Adipocyte (in vitro differentiated cells): ENCODE measurements around the gene PLXDC1.

Source experiments
- DNase-seq: peaks from one replicate; pipeline ENCODE4 v3.0.0-alpha.2; 2015; ENCODE audit warnings: low read depth
- H3K27me3 ChIP-seq: replicated peaks from 2 replicates; pipeline ENCODE4 v1.7.0; 2013; ENCODE audit warnings: mild to moderate bottlenecking, low read length, moderate library complexity; ENCODE audit not compliant: control insufficient read depth, insufficient read depth
- H3K36me3 ChIP-seq: 2 replicates; pipeline ENCODE4 v1.7.0; 2013; ENCODE audit warnings: low read length, mild to moderate bottlenecking, moderate library complexity; ENCODE audit not compliant: control insufficient read depth, insufficient read depth, severe bottlenecking
- H3K4me1 ChIP-seq: 2 replicates; pipeline ENCODE4 v1.7.0; 2013; ENCODE audit warnings: mild to moderate bottlenecking, low read length, moderate library complexity; ENCODE audit not compliant: control insufficient read depth, insufficient read depth
- H3K4me3 ChIP-seq: 2 replicates; pipeline ENCODE4 v1.7.0; 2013; ENCODE audit warnings: mild to moderate bottlenecking, low read length, moderate library complexity
- H3K9ac ChIP-seq: 2 replicates; pipeline ENCODE4 v1.7.0; 2013; ENCODE audit warnings: mild to moderate bottlenecking, low read length, moderate library complexity
- H3K9me3 ChIP-seq: 2 replicates; pipeline ENCODE4 v1.7.0; 2013; ENCODE audit warnings: mild to moderate bottlenecking, low read length, moderate library complexity; ENCODE audit not compliant: control insufficient read depth

The PLXDC1 gene

DNA sequence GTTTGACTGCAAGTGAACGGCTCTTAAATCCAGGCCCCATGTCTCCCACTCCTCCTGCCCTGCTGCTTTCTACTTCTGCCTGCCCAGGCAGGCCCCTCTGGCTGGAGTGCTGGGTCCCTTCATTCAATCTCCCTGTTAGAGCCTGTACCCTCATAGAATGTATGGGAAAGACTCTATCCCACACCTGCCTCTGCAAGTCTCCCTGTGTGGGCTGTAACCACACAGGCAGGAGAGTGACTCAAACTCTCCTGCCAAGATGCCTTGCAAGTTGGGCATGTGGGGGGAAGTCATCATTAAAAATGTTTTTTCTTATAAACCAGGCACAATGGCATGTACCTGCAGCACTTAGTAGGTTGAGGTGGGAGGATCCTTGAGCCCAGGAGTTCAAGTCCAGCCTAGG is 77.5 kb downstream of the PLXDC1 start:
- H3K4me1 ChIP-seq: no peaks in the 10 kb centered on the region
- H3K9ac ChIP-seq: no peak overlapping the region
- H3K36me3 ChIP-seq: no peaks in the 10 kb centered on the region
- no peaks in the 10 kb centered on the region for H3K9me3 ChIP-seq
- H3K27me3 ChIP-seq: peaks cover 9% of the 10 kb centered on the region
- no peak for DNase-seq
- H3K4me3 ChIP-seq: no peak overlapping the region

DNA sequence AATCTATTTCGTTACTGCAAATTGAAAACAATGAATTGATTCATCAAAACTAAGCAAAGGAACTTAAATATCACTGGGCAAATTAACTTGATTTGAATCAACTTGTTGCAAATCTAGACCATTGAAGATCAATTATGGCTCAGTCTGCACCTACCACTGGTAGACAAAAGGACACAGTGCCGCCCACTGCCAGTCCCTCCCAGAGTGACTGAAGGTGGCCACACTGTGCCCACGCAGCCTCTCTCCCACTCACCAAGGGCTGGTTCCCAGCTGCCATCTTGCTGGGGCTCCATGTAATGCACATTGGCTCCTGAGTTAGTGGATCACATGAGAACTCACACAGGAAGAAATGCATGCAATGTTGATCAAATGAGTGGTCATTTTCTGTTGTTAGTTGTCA is 78.1 kb downstream of the PLXDC1 start:
- Histone ChIP-seq H3K4me1 (no peaks in the 10 kb centered on the region), H3K4me3 (no peak overlapping the region), H3K9me3 (no peaks in the 10 kb centered on the region), H3K36me3 (no peaks in the 10 kb centered on the region), H3K27me3 (peaks cover 9% of the 10 kb centered on the region), H3K9ac (no peak overlapping the region)
- DNase-seq: no peak

DNA sequence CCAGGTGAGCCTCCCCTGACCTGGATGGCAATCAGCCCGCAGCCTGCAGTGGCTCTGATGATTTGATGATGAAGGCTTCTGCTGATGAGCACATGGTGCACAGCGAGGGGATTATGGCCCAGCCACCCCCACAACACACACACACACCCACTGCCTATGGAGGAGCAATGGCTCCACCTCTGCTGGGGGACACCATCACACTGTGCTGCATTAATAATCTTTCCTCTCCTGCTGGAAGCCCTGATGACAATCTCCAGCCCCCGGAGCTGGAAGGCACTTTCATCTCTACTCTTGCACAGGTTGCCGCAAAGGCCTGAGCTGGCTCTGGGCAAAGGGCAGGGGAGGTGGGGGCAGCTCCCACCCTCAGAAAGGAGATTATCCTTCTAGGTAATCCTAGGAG is 79.9 kb downstream of the PLXDC1 start:
- Histone ChIP-seq H3K4me3 (no peak overlapping the region), H3K36me3 (no peaks in the 10 kb centered on the region), H3K9me3 (no peaks in the 10 kb centered on the region), H3K4me1 (no peaks in the 10 kb centered on the region), H3K27me3 (peaks cover 9% of the 10 kb centered on the region), H3K9ac (no peak overlapping the region)
- DNase-seq: no peak

DNA sequence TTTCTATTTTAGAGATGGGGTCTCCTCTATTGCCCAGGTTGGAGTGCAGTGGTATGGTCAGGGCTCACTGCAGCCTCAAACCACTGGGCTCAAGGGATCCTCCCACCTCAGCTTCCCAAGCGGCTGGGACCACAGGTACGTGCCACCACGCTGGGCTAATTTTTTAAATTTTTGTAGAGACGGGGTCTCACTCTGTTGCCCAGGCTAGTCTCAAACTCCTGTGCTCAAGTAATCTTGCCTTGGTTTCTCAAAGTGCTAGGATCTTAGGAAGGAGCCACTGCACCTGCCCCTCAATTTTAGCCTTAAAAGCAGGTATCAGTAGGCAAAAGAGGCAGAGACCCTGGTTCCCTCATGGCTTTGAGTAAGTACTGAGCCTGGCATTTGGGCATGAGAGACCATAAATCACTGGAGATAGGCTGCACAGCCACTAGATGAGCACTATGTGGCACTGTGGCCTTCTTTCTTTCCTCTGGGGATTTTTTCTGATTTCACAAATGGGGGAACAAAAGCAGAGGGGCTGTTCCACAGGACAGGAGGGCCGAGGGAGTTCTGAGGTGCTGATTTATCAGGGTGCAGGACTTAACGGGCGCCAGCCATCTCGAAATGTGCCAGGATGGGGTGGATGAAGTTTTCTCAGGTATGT is 82.2 kb downstream of the PLXDC1 start:
- no peak overlapping the region for H3K4me3 ChIP-seq
- H3K9me3 ChIP-seq: no peaks in the 10 kb centered on the region
- H3K27me3 ChIP-seq: peaks cover 9% of the 10 kb centered on the region
- peak overlapping the region; percentile 30 for H3K9ac ChIP-seq
- peaks cover 8% of the 10 kb centered on the region for H3K4me1 ChIP-seq
- DNase-seq: peak; percentile 80
- H3K36me3 ChIP-seq: no peaks in the 10 kb centered on the region

DNA sequence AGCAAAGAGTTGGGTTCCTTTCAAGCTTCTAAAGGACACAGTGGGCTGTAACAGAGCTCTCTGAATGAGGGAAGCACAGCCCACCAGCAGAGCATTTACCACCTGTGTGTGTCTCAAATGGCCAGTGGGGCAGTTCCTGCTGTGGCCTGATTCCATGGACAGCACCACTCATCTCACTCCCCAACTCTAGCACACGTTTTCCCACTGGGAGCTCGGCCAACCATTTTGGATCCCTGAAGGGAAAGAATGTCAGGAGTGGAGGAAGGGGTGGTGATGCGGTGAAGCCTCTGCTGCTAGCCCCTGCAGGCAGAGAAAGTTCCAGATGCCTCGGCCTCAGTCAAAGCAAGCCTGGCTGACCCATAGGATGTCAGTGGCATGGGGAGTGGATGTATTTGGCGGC is 86.6 kb downstream of the PLXDC1 start:
- no peak overlapping the region for H3K4me3 ChIP-seq
- H3K36me3 ChIP-seq: no peaks in the 10 kb centered on the region
- H3K27me3 ChIP-seq: no peaks in the 10 kb centered on the region
- no peak for DNase-seq
- H3K9ac ChIP-seq: no peak overlapping the region
- no peaks in the 10 kb centered on the region for H3K9me3 ChIP-seq
- H3K4me1 ChIP-seq: peaks cover 30% of the 10 kb centered on the region

DNA sequence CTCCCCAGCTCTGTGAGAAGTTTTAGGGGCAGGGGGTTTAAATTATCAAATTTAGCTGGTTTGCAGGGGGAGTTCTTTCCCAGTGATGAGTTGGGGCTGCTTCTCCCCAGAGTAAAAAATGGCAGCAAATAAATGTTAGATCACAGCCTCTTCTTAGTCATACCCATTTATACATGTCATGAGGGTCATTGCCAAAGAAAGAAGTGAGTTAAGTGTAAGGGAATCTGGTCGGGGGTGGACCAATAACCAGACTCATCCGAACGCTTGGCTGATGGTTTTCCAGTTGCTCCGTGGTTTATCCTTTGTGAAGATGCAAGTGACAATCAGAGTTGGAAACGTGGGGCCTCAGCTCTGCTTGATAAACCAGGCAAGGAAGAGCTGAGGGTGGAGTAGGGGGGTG is 87.1 kb downstream of the PLXDC1 start:
- Histone ChIP-seq H3K9ac (no peak overlapping the region), H3K9me3 (no peaks in the 10 kb centered on the region), H3K4me1 (peaks cover 30% of the 10 kb centered on the region), H3K27me3 (no peaks in the 10 kb centered on the region), H3K36me3 (no peaks in the 10 kb centered on the region), H3K4me3 (no peak overlapping the region)
- peak; percentile 41 for DNase-seq

DNA sequence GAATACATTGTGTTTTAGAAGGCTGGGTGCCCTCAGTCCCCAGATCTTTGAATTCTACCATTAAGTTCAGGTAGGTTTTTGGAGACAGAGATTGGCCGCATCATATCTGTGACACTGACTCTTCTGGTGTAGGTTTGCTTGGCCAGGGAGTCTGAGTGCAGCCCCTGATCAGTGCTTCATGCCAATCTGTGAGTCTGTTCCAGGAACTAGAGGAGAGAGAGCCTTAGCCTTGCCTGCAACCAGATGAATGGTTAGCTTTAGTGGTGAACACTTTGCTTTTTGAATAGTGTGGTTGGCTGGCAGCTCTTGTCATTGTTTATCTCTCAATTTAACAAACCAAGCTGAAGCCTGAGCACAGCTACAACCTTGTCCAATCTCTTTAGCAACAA is 87.8 kb downstream of the PLXDC1 start:
- Histone ChIP-seq H3K4me3 (peak overlapping the region; percentile 4), H3K4me1 (peaks cover 30% of the 10 kb centered on the region), H3K9ac (no peak overlapping the region), H3K27me3 (no peaks in the 10 kb centered on the region), H3K36me3 (no peaks in the 10 kb centered on the region), H3K9me3 (no peaks in the 10 kb centered on the region)
- DNase-seq: peak; percentile 15

DNA sequence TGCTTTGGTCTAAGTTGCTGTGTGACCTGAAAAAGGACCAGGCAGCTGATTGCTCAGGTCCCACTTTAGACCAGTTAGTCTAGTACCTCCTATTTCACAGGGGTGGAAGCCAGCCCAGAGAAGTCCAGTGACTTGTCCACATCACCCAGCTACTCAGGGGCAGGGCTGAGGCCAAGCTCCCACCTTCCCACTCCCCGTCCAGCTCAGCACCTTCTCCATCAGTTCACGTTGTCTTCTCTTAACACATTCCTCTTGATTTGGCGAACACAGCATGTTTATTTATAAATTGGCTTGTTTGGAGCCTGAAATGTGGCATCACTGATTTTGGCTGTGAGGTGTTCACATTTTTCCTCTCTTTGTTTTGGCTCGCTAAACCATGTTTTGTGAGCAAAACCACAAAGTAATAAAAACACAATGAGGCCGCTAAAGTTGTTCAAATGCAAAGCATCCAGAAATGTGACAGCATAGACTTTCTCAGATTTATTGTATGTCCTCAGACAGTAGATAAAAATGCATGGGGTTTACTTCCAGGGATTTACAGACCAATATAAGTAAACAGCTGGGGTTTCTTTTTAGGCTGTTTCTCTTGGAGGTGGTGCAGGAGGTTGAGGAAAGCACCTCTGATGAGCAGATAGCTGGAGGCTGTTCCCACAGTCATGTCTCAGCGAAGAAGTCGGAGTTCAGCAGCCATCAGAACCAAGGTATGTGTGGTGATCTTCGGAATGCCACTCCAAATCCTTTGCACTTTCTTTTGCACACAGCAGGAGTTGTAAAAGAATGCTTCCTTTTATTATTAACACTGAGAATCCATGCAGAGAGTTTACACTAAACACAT is 88.4 kb downstream of the PLXDC1 start:
- Histone ChIP-seq H3K36me3 (no peaks in the 10 kb centered on the region), H3K4me3 (peak overlapping the region; percentile 4), H3K9me3 (no peaks in the 10 kb centered on the region), H3K9ac (no peak overlapping the region), H3K27me3 (no peaks in the 10 kb centered on the region), H3K4me1 (peaks cover 30% of the 10 kb centered on the region)
- peak; percentile 32 for DNase-seq

DNA sequence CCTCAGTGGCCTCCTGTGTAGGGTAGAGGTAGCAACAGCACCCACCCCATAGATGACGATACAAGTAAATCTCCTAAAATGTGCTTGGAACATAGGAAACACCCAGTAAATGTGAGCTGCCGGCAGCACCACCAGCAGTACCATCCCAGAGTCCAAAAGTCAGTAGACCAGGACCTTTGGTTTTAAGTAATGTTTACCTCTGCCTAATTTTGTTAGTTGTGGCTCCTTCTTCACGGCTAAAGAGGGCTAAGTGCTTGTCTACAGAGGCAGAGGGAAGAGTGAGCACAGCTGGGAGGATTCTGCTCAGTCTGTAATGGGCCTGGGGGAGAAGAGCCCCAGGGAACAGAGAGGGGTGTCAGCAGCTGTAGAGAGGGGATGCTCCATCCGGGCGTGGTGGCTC is 92.9 kb downstream of the PLXDC1 start:
- DNase-seq: no peak
- no peaks in the 10 kb centered on the region for H3K27me3 ChIP-seq
- H3K4me3 ChIP-seq: no peak overlapping the region
- no peaks in the 10 kb centered on the region for H3K9me3 ChIP-seq
- no peak overlapping the region for H3K9ac ChIP-seq
- no peaks in the 10 kb centered on the region for H3K36me3 ChIP-seq
- H3K4me1 ChIP-seq: peaks cover 15% of the 10 kb centered on the region

DNA sequence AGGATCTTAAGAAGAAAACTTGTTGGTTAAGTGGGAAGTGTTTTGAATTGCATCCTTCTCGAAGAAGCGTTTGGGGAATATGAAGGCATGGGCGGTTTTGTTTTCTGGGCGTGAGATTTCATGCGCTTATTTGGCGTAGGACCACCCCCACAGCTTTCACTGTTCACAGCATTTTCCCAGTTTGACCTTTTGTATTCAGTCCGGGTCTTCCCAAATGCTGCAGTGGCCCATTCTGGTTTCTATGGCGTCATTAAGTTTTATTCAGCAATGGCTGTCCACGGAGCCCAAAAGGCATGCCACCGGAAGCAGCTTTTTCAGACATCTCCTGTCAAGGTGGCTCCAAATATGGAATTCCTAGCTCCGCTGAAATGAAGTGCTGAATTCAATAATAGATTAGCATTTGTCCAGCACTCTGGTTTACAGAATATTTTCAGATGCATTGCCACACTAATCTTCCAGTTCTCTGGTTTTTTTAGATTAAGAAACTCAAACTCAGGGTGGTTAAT is 93.7 kb downstream of the PLXDC1 start:
- Histone ChIP-seq H3K36me3 (no peaks in the 10 kb centered on the region), H3K4me1 (peaks cover 8% of the 10 kb centered on the region), H3K4me3 (peak overlapping the region; percentile 88), H3K9ac (no peak overlapping the region), H3K9me3 (peaks cover under 1% of the 10 kb centered on the region), H3K27me3 (no peaks in the 10 kb centered on the region)
- DNase-seq: no peak

DNA sequence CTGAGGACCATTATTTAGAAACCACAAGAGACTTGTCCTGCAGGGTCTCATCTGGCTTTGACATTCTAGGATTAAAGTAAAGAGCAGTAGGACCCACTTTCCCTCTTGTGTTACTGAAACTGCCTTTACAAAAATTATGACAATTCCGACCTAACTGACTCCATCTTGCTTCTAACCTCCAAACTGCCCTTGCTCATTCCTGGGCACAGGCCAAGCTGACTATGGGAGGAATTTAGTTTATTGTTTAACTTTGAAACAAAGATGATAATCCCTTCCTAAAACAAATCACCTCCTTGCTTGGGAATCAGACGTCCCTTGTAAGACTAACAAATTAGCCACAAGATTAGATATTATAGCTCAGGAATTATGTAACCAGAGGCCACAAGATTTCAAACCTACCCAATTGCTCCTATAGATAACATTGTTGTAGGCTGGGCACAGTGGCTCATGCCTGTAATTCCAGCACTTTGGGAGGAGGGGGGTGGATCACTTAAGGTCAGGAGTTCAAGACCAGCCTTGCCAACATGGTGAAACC is 97.3 kb downstream of the PLXDC1 start:
- H3K36me3 ChIP-seq: no peaks in the 10 kb centered on the region
- H3K27me3 ChIP-seq: no peaks in the 10 kb centered on the region
- H3K4me3 ChIP-seq: no peak overlapping the region
- no peaks in the 10 kb centered on the region for H3K4me1 ChIP-seq
- no peak overlapping the region for H3K9ac ChIP-seq
- DNase-seq: no peak
- H3K9me3 ChIP-seq: peaks cover 5% of the 10 kb centered on the region
